ENCODE measurements around the gene MCM8.

Gene MCM8

DNA sequence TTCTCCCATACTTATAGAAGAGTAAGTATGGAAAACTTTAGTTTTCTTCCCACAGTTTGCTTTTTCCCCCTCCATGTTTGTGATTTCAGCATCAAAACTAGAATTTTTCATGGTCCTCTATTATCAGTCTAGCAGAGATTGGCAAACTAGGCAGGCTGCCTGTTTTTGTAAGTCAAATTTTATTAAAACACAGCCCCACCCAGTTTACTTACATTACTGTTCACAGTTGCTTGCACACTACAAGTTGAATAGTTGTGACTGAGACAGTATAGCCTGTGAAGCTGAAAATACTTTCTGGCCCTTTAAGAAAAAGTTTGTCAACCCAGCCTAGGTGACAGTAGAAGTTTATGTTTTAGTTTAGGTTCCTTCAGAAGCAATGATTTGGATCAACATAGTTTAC is 19.5 kb downstream of the MCM8 start:
- DNase-seq (ENCODE audit: low spot score) = no peak
- TF ChIP-seq, protein P1, sequence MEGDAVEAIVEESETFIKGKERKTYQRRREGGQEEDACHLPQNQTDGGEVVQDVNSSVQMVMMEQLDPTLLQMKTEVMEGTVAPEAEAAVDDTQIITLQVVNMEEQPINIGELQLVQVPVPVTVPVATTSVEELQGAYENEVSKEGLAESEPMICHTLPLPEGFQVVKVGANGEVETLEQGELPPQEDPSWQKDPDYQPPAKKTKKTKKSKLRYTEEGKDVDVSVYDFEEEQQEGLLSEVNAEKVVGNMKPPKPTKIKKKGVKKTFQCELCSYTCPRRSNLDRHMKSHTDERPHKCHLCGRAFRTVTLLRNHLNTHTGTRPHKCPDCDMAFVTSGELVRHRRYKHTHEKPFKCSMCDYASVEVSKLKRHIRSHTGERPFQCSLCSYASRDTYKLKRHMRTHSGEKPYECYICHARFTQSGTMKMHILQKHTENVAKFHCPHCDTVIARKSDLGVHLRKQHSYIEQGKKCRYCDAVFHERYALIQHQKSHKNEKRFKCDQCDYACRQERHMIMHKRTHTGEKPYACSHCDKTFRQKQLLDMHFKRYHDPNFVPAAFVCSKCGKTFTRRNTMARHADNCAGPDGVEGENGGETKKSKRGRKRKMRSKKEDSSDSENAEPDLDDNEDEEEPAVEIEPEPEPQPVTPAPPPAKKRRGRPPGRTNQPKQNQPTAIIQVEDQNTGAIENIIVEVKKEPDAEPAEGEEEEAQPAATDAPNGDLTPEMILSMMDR (IDR thresholded peaks at IDR 0.05) = no peak
- H3K27ac ChIP-seq = no peak overlapping the region
- no peak overlapping the region for H3K4me3 ChIP-seq

DNA sequence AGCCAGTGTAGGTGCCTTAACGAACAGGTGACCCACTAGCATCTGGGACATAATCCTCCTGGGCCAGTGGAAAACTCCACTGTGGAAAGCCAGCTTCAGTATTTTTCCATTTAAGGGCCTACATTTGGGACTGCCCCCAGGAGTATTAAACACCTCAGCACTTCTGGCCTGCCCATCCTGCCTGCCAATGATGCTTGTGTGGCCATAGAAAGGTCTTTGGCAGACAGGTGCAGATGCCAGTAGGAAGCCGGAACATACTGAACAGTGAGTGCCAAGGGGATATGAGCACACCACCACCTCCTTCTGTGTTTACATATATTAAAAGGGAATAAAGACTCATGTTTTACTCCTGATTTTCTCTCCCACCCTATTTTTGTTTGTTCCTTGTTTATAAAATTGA is 19.9 kb downstream of the MCM8 start:
- no peak overlapping the region for H3K27ac ChIP-seq
- DNase-seq (ENCODE audit: low spot score) = no peak
- TF ChIP-seq, protein P1 (IDR thresholded peaks at IDR 0.05) = no peak

DNA sequence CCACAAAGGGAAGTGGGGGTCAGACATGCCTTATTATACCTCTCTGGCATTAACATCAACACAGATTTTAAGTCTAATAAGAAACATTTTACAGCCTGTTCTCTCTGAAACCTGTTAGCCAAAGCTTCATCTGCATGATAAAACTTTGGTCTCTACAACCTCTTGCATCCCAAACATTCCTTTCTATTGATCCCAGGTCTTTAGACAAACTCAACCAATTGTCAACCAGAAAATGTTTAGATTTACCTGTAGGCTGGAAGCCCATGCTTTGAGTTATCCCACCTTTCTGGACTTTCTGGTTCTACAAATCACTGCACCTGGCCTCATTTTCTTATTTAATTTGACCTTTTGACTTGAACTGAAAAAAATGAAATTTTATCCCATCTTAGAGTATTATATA is 20.8 kb downstream of the MCM8 start:
- no peak overlapping the region for H3K27ac ChIP-seq
- no peak overlapping the region for H3K4me3 ChIP-seq
- TF ChIP-seq, protein P1 (IDR thresholded peaks at IDR 0.05) = no peak
- DNase-seq (ENCODE audit: low spot score) = no peak

More for the DNA sequence above, 19.9 kb downstream of the MCM8 start:
- no peak overlapping the region for H3K4me3 ChIP-seq

DNA sequence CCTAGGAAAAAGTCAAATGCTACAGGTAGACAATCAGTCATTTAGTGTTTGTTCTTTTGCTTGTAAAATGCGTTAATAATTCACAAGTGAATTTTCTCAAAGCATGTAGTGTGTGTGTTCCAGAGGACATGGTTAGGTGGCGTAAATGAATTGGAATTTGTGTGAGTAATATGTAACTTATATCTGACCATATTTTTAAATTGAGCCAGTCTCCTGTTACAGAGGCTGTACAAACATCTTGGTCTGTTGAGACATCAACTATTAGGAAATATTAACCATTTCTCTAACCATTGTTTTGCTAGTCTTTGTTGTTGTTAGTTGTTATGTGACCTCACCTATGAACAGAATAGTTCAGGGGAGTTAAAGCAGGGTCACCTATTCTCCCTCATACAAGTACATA is 22.7 kb downstream of the MCM8 start:
- no peak for DNase-seq (ENCODE audit: low spot score)
- no peak overlapping the region for H3K27ac ChIP-seq
- TF ChIP-seq, protein P1 (IDR thresholded peaks at IDR 0.05) = no peak
- H3K4me3 ChIP-seq = no peak overlapping the region

DNA sequence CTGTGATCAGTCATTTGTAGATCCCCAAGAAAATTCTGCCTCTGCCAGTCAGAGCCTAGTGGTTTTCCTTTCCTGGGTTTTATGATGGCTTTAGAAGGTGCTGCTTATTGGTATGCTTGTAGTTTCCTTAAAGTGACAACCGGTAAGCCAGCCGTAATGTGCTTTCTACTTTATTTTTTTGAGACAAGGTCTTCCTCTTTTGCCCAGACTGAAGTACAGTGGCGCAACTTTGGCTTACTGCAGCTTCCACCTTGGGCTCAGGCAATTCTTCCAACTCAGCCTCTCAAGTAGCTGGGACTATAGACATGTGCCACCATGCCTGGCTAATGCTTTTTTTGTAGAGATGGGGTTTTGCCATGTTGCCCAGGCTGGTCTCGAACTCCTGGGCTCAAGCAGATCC is 23.5 kb downstream of the MCM8 start:
- no peak overlapping the region for H3K27ac ChIP-seq

DNA sequence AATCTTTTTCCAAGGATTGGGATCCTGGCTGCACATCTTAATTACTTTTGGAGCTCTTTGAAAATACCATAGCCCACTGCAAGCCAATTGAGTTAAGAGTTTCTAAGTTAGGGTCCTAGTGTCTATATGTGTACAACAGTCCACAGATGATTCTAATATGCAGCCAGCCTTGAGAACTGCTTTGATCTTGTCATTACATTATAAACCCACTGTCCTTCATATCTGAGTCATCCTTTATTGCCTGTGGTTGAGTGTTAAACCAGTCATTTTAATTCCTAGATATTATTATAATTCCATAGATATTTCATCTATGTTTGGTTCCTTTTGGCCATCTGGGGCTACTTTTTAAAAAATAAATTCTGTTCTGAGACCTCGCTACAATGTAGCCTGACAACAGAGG is 24.1 kb downstream of the MCM8 start:
- no peak overlapping the region for H3K4me3 ChIP-seq
- DNase-seq (ENCODE audit: low spot score) = no peak
- TF ChIP-seq, protein P1 (IDR thresholded peaks at IDR 0.05) = no peak

More for the DNA sequence above, 23.5 kb downstream of the MCM8 start:
- DNase-seq (ENCODE audit: low spot score) = no peak
- no peak overlapping the region for H3K4me3 ChIP-seq
- TF ChIP-seq, protein P1 (IDR thresholded peaks at IDR 0.05) = no peak

DNA sequence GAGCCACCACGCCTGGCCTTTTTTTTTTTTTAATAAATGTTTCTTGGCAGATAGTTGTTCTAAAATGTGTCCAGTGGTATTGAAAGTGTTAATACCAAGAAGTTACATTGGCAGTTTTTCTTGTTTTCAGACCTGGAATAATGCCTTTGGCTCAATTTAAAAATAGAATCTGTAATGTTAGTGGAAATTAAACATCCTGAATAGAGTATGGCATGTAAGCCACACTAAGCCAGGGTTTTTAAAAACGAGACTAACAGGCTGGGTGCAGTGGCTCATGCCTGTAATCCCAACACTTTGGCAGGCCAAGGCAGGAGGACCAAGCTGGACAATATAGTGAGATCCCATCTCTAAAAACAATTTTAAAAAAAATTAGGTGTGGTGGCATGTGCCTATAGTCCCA is 25.3 kb downstream of the MCM8 start:
- H3K27ac ChIP-seq = no peak overlapping the region

More for the DNA sequence above, 24.1 kb downstream of the MCM8 start:
- H3K27ac ChIP-seq = no peak overlapping the region

More for the DNA sequence above, 25.3 kb downstream of the MCM8 start:
- no peak for DNase-seq (ENCODE audit: low spot score)
- TF ChIP-seq, protein P1 (IDR thresholded peaks at IDR 0.05) = no peak
- H3K4me3 ChIP-seq = no peak overlapping the region

All from coronary artery (tissue), 2 donors.